HEK293 (cell line): ENCODE data around the gene CLEC4F.

ENCODE experiments used
- SP2 ChIP-seq: fragments of 450-650 bp; formaldehyde crosslinking; IDR thresholded peaks from 2 replicates; pipeline ENCODE4 v1.5.1; 2016; ENCODE audit warnings: missing biosample characterization, missing genetic modification characterization
- ZNF24 ChIP-seq: fragments of 450-650 bp; formaldehyde crosslinking; IDR thresholded peaks from 2 replicates; pipeline ENCODE4 v1.5.1; 2016; ENCODE audit warnings: missing biosample characterization, missing genetic modification characterization
- TF ChIP-seq, protein P1 (sequence below): fragments of 450-650 bp; formaldehyde crosslinking; optimal IDR thresholded peaks from 2 replicates; pipeline ENCODE3; 2016; ENCODE audit warnings: missing biosample characterization, mild to moderate bottlenecking, missing genetic modification characterization

DNA sequence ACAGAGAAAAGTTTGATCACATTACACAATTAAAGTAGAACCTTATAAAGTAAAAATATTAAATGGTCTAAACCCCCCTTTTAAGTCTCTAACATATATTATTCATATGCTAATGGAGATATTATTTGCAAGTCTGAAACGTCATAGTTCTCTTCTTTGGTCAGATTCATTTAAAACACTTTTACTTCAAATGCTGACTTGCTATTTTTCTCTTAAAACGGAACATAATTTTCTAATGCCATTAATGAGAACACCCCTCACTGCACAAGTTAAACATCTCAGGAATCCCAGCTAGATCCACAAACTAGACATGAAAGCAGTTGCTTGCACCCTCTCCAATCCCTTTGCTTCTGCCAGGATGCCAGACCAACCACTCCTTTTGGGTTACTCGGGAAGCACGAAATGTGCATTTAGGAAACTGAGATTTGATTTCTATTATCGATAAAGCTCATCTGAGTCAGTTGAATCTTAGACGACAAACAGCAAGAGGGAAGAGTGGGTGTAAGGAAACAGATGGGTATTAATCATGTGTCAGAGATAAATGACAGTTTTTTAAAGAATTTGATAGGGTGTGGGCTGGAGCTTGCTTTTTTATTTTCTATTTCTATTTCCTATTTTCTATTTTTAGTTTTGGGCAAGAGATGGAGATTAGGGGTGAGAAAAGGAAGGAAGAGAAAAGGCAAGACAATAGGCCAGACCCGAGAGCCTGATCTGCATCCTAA, 53.9 kb downstream of the CLEC4F start:
- no peak for TF ChIP-seq SP2 (tag by site-specific recombination)
- no peak for TF ChIP-seq ZNF24 (tag by site-specific recombination)
- TF ChIP-seq, protein P1, sequence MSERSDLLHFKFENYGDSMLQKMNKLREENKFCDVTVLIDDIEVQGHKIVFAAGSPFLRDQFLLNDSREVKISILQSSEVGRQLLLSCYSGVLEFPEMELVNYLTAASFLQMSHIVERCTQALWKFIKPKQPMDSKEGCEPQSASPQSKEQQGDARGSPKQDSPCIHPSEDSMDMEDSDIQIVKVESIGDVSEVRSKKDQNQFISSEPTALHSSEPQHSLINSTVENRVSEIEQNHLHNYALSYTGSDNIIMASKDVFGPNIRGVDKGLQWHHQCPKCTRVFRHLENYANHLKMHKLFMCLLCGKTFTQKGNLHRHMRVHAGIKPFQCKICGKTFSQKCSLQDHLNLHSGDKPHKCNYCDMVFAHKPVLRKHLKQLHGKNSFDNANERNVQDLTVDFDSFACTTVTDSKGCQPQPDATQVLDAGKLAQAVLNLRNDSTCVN = no peak
